C4-2B (cell line): ENCODE measurements around the gene TUBB6.

ENCODE experiments used
- H3K27ac ChIP-seq: fragments of 450-650 bp; 2 replicates; pipeline ENCODE4 v1.5.1; 2017
- ZFX ChIP-seq: fragments of 450-650 bp; IDR thresholded peaks from 2 replicates; pipeline ENCODE4 v1.6.1; 2017
- TF ChIP-seq, protein P1 (sequence below): fragments of 450-650 bp; conservative IDR thresholded peaks from 2 replicates; pipeline ENCODE4 v1.5.1; 2017; ENCODE audit warnings: mild to moderate bottlenecking

The TUBB6 gene

DNA sequence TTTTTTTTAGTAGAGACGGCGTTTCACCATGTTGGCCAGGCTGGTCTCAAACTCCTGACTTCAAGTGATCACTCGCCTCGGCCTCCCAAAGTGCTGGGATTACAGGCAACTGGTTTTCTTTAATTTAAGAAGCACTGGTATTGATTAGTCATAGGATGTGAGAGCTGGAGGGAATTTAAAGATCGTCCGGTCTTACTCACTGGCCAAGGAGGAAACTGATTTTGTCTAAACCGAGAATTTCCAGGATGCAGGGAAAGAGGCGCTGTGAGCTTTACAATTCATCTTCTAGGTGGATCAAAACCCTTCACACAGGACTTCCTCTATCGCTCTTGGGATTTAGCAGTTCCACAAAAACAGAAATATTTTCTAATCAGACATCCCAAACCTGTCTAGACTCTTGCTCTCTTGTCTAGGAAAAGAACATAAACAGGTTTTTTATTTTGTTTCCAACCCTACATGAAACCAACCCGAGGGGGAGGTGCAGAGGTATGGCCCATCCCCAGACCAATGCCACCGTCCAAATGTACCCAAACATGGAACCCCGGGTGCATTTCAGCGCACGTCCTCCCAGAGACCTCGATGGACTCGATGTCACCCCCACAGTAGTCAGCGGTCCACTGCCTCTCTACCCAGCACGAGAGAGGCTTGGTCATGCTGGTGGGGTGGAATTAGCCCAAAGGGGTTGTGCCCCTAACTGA lies 12.5 kb upstream of the TUBB6 start:
- no peak overlapping the region for H3K27ac ChIP-seq
- TF ChIP-seq ZFX = no peak
- TF ChIP-seq, protein P1, sequence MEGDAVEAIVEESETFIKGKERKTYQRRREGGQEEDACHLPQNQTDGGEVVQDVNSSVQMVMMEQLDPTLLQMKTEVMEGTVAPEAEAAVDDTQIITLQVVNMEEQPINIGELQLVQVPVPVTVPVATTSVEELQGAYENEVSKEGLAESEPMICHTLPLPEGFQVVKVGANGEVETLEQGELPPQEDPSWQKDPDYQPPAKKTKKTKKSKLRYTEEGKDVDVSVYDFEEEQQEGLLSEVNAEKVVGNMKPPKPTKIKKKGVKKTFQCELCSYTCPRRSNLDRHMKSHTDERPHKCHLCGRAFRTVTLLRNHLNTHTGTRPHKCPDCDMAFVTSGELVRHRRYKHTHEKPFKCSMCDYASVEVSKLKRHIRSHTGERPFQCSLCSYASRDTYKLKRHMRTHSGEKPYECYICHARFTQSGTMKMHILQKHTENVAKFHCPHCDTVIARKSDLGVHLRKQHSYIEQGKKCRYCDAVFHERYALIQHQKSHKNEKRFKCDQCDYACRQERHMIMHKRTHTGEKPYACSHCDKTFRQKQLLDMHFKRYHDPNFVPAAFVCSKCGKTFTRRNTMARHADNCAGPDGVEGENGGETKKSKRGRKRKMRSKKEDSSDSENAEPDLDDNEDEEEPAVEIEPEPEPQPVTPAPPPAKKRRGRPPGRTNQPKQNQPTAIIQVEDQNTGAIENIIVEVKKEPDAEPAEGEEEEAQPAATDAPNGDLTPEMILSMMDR = no peak

DNA sequence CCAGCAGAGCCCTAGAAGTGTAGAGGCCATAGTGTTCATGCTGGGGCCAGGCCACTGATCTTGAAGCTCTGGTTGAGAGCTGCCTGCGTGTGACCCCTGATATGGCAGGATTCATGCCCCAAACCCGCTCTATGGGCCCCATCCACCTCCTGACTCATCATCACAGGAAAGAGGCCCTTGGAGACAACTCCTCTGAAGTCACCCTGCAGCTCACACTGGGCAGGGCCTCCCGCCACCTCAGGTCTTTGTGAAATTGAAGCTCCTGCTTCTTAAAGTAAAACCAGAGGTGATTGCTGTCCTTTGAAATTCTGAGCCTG lies 12.0 kb upstream of the TUBB6 start:
- H3K27ac ChIP-seq = no peak overlapping the region
- TF ChIP-seq ZFX = no peak
- TF ChIP-seq, protein P1 = no peak

DNA sequence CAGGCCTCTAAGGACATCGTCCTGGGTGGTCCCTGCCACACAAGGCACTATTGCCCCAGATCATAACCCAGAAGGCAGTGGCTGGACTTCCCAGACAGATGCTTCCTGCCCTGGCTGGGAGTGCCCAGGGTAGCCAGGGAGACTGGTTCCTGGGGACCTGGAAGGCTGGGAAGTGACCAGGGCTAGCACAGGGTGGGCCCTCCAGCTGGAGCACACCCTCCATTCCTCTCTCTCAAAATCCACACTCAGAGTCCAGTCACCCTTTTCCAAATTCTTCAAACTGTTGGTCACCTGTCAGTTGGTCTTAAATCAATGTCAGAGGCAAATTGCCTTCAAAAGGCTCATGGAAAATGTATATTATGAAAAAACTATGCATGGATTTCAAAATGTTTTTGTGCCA lies 11.6 kb upstream of the TUBB6 start:
- TF ChIP-seq, protein P1 = no peak
- TF ChIP-seq ZFX = no peak
- no peak overlapping the region for H3K27ac ChIP-seq

DNA sequence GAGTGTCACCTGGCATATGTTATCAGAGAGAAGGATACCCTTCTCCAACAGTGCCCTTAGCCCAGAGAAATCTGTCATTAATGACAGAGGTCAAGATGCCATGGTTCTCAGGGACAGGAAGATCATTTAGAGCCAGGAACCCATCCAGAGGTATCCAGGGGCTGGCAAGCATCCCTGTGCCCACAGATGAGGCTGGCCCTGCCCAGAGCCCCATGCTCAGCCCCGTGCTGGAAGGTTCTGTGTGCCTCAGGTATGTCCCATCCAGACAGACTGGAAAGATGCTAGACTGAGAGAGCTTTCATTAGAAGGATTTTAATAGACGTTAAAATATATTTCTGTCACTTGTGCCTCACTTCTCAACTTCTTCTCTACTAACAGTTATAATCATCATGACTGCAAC lies 8.2 kb upstream of the TUBB6 start:
- no peak overlapping the region for H3K27ac ChIP-seq
- no peak for TF ChIP-seq ZFX
- TF ChIP-seq, protein P1 = no peak

DNA sequence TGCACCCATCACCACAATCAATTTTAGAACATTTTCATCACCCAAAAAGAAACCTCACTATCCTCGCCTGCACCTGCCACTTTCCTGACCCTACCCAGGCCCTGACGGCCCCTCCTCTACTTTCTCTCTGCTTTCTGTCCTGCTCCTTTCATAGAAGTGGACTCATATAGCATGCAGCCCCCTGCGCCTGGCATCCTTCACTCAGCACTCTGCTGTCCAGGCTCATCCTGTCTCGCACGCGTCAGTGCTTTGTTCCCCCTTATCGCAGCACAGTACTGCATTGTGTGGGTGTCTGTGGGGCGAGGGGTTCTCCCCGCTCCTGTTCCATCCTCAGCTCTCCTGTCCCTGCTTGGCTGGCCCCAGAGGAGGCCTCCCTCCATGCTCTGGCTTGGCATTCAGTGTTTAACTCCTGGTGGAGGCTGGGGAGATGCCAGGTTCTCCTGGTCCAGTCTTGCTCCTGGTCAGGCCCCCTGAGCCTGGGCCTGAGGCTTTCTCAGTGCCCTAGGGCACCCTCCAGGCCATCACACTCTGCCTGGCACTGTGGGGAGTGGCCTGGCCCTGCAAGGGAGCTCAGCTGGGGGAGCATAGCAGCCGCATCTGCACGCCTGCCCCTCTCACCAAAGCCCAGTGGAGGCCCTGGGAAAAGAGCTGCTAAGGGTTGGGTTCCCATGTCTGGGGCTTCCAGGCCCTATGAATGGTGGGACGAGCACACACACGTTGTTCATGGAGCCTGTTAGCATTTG lies 6.6 kb upstream of the TUBB6 start:
- TF ChIP-seq, protein P1 = no peak
- TF ChIP-seq ZFX = no peak
- H3K27ac ChIP-seq = no peak overlapping the region

DNA sequence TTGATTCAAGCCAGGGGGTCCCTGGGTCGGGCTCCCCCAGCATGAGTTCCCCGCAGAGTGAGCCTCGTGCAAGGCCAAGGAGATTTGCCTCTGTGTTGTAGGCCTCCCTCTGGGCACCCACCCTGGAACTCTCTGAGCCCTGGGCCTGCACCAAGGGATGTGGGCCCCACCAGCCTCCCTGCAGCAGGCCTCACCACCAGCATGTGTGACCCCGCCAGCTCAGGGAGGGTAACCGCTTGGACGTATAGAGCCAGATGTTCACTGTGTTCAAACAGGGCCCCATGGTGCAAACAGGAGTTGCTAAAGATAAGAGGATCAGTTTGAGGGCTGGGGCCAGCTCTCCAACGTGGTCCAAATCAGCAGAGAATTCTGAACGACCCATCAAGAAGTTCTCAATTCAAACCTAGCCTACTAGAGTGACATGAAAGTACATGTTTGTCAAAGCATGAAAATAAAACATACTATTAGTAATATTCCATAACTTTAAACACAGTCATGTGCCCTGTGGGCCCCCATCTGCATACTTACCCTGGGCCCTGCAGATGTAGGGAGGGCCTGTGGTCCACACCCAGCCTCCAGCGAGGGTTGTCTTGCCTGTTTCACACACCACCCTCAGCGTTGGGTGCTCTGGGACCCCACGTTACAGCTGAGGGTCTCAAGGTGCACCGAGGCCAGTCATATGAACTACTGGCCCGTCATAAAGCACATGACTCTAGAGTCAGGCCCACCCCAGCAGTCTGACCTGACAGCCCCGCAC lies 5.5 kb upstream of the TUBB6 start:
- no peak overlapping the region for H3K27ac ChIP-seq
- no peak for TF ChIP-seq ZFX
- TF ChIP-seq, protein P1 = no peak
